LNCAP (cell line): Measurements from ENCODE around the gene CLSTN2.

Experiments used
- CTCF ChIP-seq: fragments of 450-650 bp; IDR thresholded peaks from 2 replicates; pipeline ENCODE4 v1.5.1; 2017; ENCODE audit warnings: mild to moderate bottlenecking

Gene CLSTN2

GRCh38 chr3:140603766-140604165, 668.8 kb downstream of the CLSTN2 start:
- TF ChIP-seq CTCF: no peak

- TF ChIP-seq CTCF: no peak
Measured at GRCh38 chr3:140610544-140610943, 675.6 kb downstream of the CLSTN2 start.

- no peak for TF ChIP-seq CTCF
Measured at GRCh38 chr3:140614001-140614400, 679.0 kb downstream of the CLSTN2 start.

GRCh38 chr3:140617135-140617534, 682.1 kb downstream of the CLSTN2 start:
- no peak for TF ChIP-seq CTCF

GRCh38 chr3:140626856-140627255, 691.9 kb downstream of the CLSTN2 start:
- TF ChIP-seq CTCF: no peak
